HCT116 (cell line): ENCODE data around the gene BEND3. TPM values are rescaled to one million over a fixed set of nuclear protein-coding genes. Genes with fewer than 3 reads are reported as not detected.

Experiments used
- ATAC-seq: fragments of 200-7000 bp; cut with Tn5 transposase; 2 replicates; pipeline ENCODE4 v1.9.1; 2020; ENCODE audit warnings: mild to moderate bottlenecking, moderate library complexity
- BruUV-seq: library from RNA; stranded (reverse); fragments of 400-500 nt; replicated peaks from 2 replicates; lab custom pipeline; 2021; lab: Mats Ljungman, UMichigan
- CTCF ChIA-PET: fragments of 300-600 bp; sonication (Branson Sonifier 250); formaldehyde crosslinking; loops from one replicate; lab custom pipeline; 2021; ENCODE audit warnings: antibody characterized with exemption; lab: Charles Lee
- POLR2A ChIA-PET: fragments of 300-600, 350-600 bp; sonication (Branson Sonifier 250); formaldehyde crosslinking; loops from one replicate; lab custom pipeline; 2021; ENCODE audit warnings: antibody characterized with exemption; lab: Charles Lee
- RAD21 ChIA-PET, 2 experiments: fragments of 300-600 bp; sonication (Branson Sonifier 250); formaldehyde crosslinking; loops; one replicate each; lab custom pipeline; 2023; ENCODE audit warnings: low total read pairs in 2 of 2; ENCODE audit not compliant: uncharacterized antibody in 2 of 2, unreplicated experiment in 2 of 2, low non-redundant PET in 1 of 2; lab: Charles Lee
- DNase-seq: peaks from one replicate; pipeline ENCODE4 v3.0.0-alpha.2; 2010; ENCODE audit warnings: low read depth, low spot score
- H2AFZ ChIP-seq: fragments of 200-600 bp; shearing (Covaris generic), sonication (generic); 2 replicates; pipeline ENCODE4 v1.6.1; 2017; ENCODE audit warnings: low read depth, mixed run types, mixed read lengths, antibody characterized with exemption, low read length; ENCODE audit not compliant: poor library complexity, severe bottlenecking
- H3K27ac ChIP-seq: 2 replicates; pipeline ENCODE4 v1.5.1; 2012; ENCODE audit warnings: low read depth, low read length
- H3K27me3 ChIP-seq: fragments of 200-600 bp; sonication (generic); 2 replicates; pipeline ENCODE4 v1.6.1; 2016; ENCODE audit warnings: mixed run types, low read length, mixed read lengths; ENCODE audit not compliant: insufficient read depth
- H3K36me3 ChIP-seq, 2 experiments: fragments of 200-500 bp in 1 of 2; fragments of 200-600 bp in 1 of 2; sonication (Bioruptor generic) in 1 of 2; sonication (generic) in 1 of 2; 2 replicates each; pipeline versions ENCODE4 v1.5.1 to v1.6.1; 2014 to 2016; ENCODE audit warnings: low read length in 2 of 2, inconsistent platforms in 1 of 2, mixed read lengths in 1 of 2, mixed run types in 1 of 2; ENCODE audit not compliant: insufficient read depth in 2 of 2, control insufficient read depth in 1 of 2
- H3K4me1 ChIP-seq, 2 experiments: fragments of 200-600 bp in 1 of 2; sonication (generic) in 1 of 2; 2 replicates each; pipeline versions ENCODE4 v1.5.1 to v1.6.1; 2012 to 2017; ENCODE audit warnings: low read length in 2 of 2, inconsistent platforms in 1 of 2, mild to moderate bottlenecking in 1 of 2, mixed read lengths in 1 of 2, mixed run types in 1 of 2, moderate library complexity in 1 of 2; ENCODE audit not compliant: insufficient read depth in 2 of 2, control insufficient read depth in 1 of 2
- H3K4me2 ChIP-seq: fragments of 200-600 bp; sonication (generic); 2 replicates; pipeline ENCODE4 v1.6.1; 2017; ENCODE audit warnings: mixed run types, low read length, mixed read lengths
- H3K4me3 ChIP-seq, 2 experiments: fragments of 200-600 bp in 1 of 2; sonication (generic) in 1 of 2; replicated peaks in 1 of 2; 2 replicates each; pipeline ENCODE4 v1.5.1; 2011 to 2016; ENCODE audit warnings: low read length in 2 of 2, control low read depth in 1 of 2, low read depth in 1 of 2, mild to moderate bottlenecking in 1 of 2, mixed read lengths in 1 of 2, mixed run types in 1 of 2
- H3K79me2 ChIP-seq: fragments of 200-600 bp; sonication (generic); 2 replicates; pipeline ENCODE4 v1.6.1; 2017; ENCODE audit warnings: mild to moderate bottlenecking, mixed run types, low read length, moderate library complexity, mixed read lengths; ENCODE audit not compliant: insufficient read depth
- H3K9ac ChIP-seq: fragments of 200-600 bp; sonication (generic); 2 replicates; pipeline ENCODE4 v1.6.1; 2016; ENCODE audit warnings: low read length, mixed read lengths
- H3K9me2 ChIP-seq: fragments of 200-600 bp; sonication (generic), shearing (Covaris generic); 2 replicates; pipeline ENCODE4 v1.6.1; 2017; ENCODE audit warnings: mixed run types, mild to moderate bottlenecking, moderate library complexity; ENCODE audit not compliant: insufficient read depth
- H3K9me3 ChIP-seq, 2 experiments: fragments of 200-500 bp in 1 of 2; fragments of 200-600 bp in 1 of 2; sonication (Bioruptor generic) in 1 of 2; sonication (generic) in 1 of 2; 2 replicates each; pipeline ENCODE4 v1.6.1; 2014 to 2017; ENCODE audit warnings: low read length in 2 of 2, mixed read lengths in 2 of 2, inconsistent platforms in 1 of 2, low read depth in 1 of 2, mild to moderate bottlenecking in 1 of 2, mixed run types in 1 of 2, moderate library complexity in 1 of 2; ENCODE audit not compliant: control insufficient read depth in 1 of 2, insufficient read depth in 1 of 2
- H4K20me1 ChIP-seq: fragments of 200-600 bp; sonication (generic), shearing (Covaris generic); 2 replicates; pipeline ENCODE4 v1.6.1; 2017; ENCODE audit warnings: mixed run types, mild to moderate bottlenecking, moderate library complexity; ENCODE audit not compliant: insufficient read depth
- ATF3 ChIP-seq: IDR thresholded peaks from 2 replicates; pipeline ENCODE4 v1.6.1; 2012
- EZH2 ChIP-seq: fragments of 200-600 bp; sonication (generic); IDR thresholded peaks from 2 replicates; pipeline ENCODE4 v1.6.1; 2017; ENCODE audit warnings: antibody characterized with exemption, mixed run types
- MAX ChIP-seq: IDR thresholded peaks from 2 replicates; pipeline ENCODE4 v1.6.1; 2012
- POLR2A ChIP-seq: IDR thresholded peaks from 2 replicates; pipeline ENCODE4 v1.7.0; 2011; ENCODE audit warnings: borderline replicate concordance; ENCODE audit not compliant: insufficient read depth, insufficient read length; ENCODE audit errors: extremely low read depth
- POLR2AphosphoS5 ChIP-seq: IDR thresholded peaks from 2 replicates; pipeline ENCODE4 v1.6.1; 2011; ENCODE audit warnings: mild to moderate bottlenecking, low read depth, low read length, moderate library complexity
- REST ChIP-seq: IDR thresholded peaks from 2 replicates; pipeline ENCODE4 v1.6.1; 2012; ENCODE audit warnings: low read depth
- ZBTB33 ChIP-seq: IDR thresholded peaks from 2 replicates; pipeline ENCODE4 v1.6.1; 2011; ENCODE audit warnings: mild to moderate bottlenecking, low read length, moderate library complexity; ENCODE audit not compliant: insufficient replicate concordance; ENCODE audit errors: extremely low read depth
- ZFX ChIP-seq: fragments of 450-650 bp; IDR thresholded peaks from 2 replicates; pipeline ENCODE4 v1.6.1; 2017
- ZNF274 ChIP-seq: fragments of 200-500 bp; sonication (Bioruptor generic); IDR thresholded peaks from 2 replicates; pipeline ENCODE4 v1.6.1; 2014; ENCODE audit warnings: mild to moderate bottlenecking, low read depth, low read length, inconsistent platforms
- intact Hi-C: fragments of 100-400 bp; cut with micrococcal nuclease; formaldehyde crosslinking; loops from 2 replicates; pipeline ENCODE4 v1.10.0; 2022
- total RNA-seq: library from RNA; stranded (reverse); gene quantifications from one replicate; pipeline ENCODE4 v1.2.1, GENCODE V29; 2021; ENCODE audit not compliant: unreplicated experiment

Gene BEND3
- total RNA-seq, 1 experiment from 2014 or later = 6.3 TPM

GRCh38 chr6:107083047-107083768 lies 32.1 kb downstream of the BEND3 start (continued):
- TF ChIP-seq MAX (no peak), POLR2AphosphoS5 (no peak)

- no peak for TF ChIP-seq ZNF274
- no peak for TF ChIP-seq ZFX
- no peak for TF ChIP-seq EZH2
- TF ChIP-seq POLR2A = no peak
- TF ChIP-seq ZBTB33 = no peak
- TF ChIP-seq REST = no peak
- no peak for TF ChIP-seq ATF3
- Histone ChIP-seq H3K9ac (no peak overlapping the region), H4K20me1 (no peaks in the 10 kb centered on the region), H2AFZ (no peak overlapping the region), H3K27me3 (no peaks in the 10 kb centered on the region), H3K9me3 (peaks cover 0 to 4% of the 10 kb centered on the region in 2 experiments; a peak in 1 of 4 replicates), H3K36me3 (no peaks in the 10 kb centered on the region; a peak in 1 of 4 replicates), H3K9me2 (no peaks in the 10 kb centered on the region), H3K27ac (no peak overlapping the region), H3K4me1 (peaks cover 3 to 10% of the 10 kb centered on the region in 2 experiments; a peak in 3 of 4 replicates), H3K4me2 (no peak overlapping the region), H3K79me2 (no peaks in the 10 kb centered on the region), H3K4me3 (no peak overlapping the region)
- intact Hi-C loops = no loop called here
- ATAC-seq (no peak), DNase-seq (no peak)
- ChIA-PET POLR2A (no interaction called here), CTCF (interaction anchor here (0.9 kb wide), 1 partner anchor 32 kb away, joined by 3 read pairs; no protein-coding TSS in a partner anchor), RAD21 (no interaction called here)
- BruUV-seq = no TSS peak
Measured at GRCh38 chr6:107082045-107082444, 33.3 kb downstream of the BEND3 start.
